Measurements from ENCODE around the gene TNFAIP8. TPM values are rescaled to one million over a fixed set of nuclear protein-coding genes. Genes with fewer than 3 reads are reported as not detected.

The TNFAIP8 gene
- total RNA-seq, 1 experiment from 2014 or later = 7.3 TPM

GRCh38 chr5:119382169-119382568 lies 26.4 kb downstream of the TNFAIP8 start:
- no peak overlapping the region for H4K5ac ChIP-seq (ENCODE audit: insufficient read length, low read depth, low read length)
- H3K9ac ChIP-seq (ENCODE audit: extremely low read depth, insufficient read length, low read length) = no peak overlapping the region
- no peak overlapping the region for H2BK12ac ChIP-seq (ENCODE audit: insufficient read length, low read depth, low read length)
- no peaks in the 10 kb centered on the region for H4K20me1 ChIP-seq (ENCODE audit: control insufficient read depth, insufficient read depth, insufficient read length)
- H3K79me1 ChIP-seq (ENCODE audit: insufficient read depth, low read depth, low read length, poor library complexity, severe bottlenecking) = peaks cover 2% of the 10 kb centered on the region
- H3K56ac ChIP-seq (ENCODE audit: insufficient read length, low read depth, low read length) = no peak overlapping the region
- no peak for DNase-seq
- no peak overlapping the region for H2BK120ac ChIP-seq (ENCODE audit: low read depth, low read length, poor library complexity, severe bottlenecking)
- no peak overlapping the region for H3K4me3 Mint-ChIP-seq
- no peaks in the 10 kb centered on the region for H3K9me3 ChIP-seq (ENCODE audit: control insufficient read depth, low read depth, low read length)
- no peak for TF ChIP-seq CTCF (conservative IDR thresholded peaks at IDR 0.05)
- H3K9me3 Mint-ChIP-seq = no peaks in the 10 kb centered on the region
- no peak overlapping the region for H4K8ac ChIP-seq (replicated peaks; ENCODE audit: insufficient read length, low read depth, low read length)
- no peak overlapping the region for H4K91ac ChIP-seq (ENCODE audit: insufficient read length, low read depth, low read length)
- no peak overlapping the region for H2BK15ac ChIP-seq (ENCODE audit: low read depth, low read length)
- H3K36me3 Mint-ChIP-seq (ENCODE audit: insufficient read depth in 1 of 3, low read depth in 3 of 3) = no peaks in the 10 kb centered on the region
- H3K27me3 Mint-ChIP-seq (ENCODE audit: low read depth) = no peaks in the 10 kb centered on the region
- no peak overlapping the region for H2AK5ac ChIP-seq (ENCODE audit: insufficient read length, low read length)
- H3K18ac ChIP-seq (ENCODE audit: insufficient read length, low read depth, low read length) = no peak overlapping the region
- H2BK5ac ChIP-seq (ENCODE audit: insufficient read length, low read length) = no peak overlapping the region
- H2BK20ac ChIP-seq (ENCODE audit: low read depth, low read length, poor library complexity, severe bottlenecking) = no peak overlapping the region
- WGBS (ENCODE audit: extremely low coverage, insufficient read length, low lambda C conversion rate) = no CpG with 5 or more reads among the region's 3 CpGs
- no peak overlapping the region for H3K4me2 ChIP-seq (ENCODE audit: insufficient read depth, insufficient read length, low read length)
- H3T11ph ChIP-seq (ENCODE audit: low read length) = no peak overlapping the region
- H3K4ac ChIP-seq (ENCODE audit: low read depth, low read length) = no peak overlapping the region
- H3K79me2 ChIP-seq (ENCODE audit: insufficient read depth, low read length) = no peaks in the 10 kb centered on the region
- H2AFZ ChIP-seq (ENCODE audit: low read length) = no peak overlapping the region
- no peak overlapping the region for H3K27ac ChIP-seq (ENCODE audit: insufficient read length, low read depth, low read length)
- H3K23me2 ChIP-seq (ENCODE audit: insufficient read length, low read depth, low read length, poor library complexity, severe bottlenecking) = no peaks in the 10 kb centered on the region
- H3K27me3 ChIP-seq (ENCODE audit: insufficient read depth, low read length) = no peaks in the 10 kb centered on the region
- H3K27ac Mint-ChIP-seq = no peak overlapping the region
- peaks cover 18 to 22% of the 10 kb centered on the region in 2 experiments for H3K4me1 Mint-ChIP-seq
- no peak overlapping the region for H3K14ac ChIP-seq (ENCODE audit: insufficient read depth, low read length)
- no peak overlapping the region for H3K23ac ChIP-seq (ENCODE audit: insufficient read length, low read depth, low read length)
- peaks cover 6% of the 10 kb centered on the region; the same call in 1 of the 2 replicates for H3K4me1 ChIP-seq (ENCODE audit: insufficient read depth, low read length)

All from H9 (cell line).